Suprapubic skin (tissue), 4 donors: ENCODE data around the gene PTPRM. TPM values are rescaled to one million over a fixed set of nuclear protein-coding genes. Genes with fewer than 3 reads are reported as not detected.

Experiments
- DNase-seq, 2 donors: peaks; one replicate each; pipeline ENCODE4 v3.0.0-alpha.2; 2019; ENCODE audit warnings: low spot score in 2 of 2
- H3K27ac ChIP-seq: fragments of 200-600 bp; sonication (generic); one replicate; pipeline ENCODE4 v1.5.1; 2019
- H3K27me3 ChIP-seq: fragments of 200-600 bp; sonication (generic); one replicate; pipeline ENCODE4 v1.5.1; 2019
- H3K36me3 ChIP-seq: fragments of 200-600 bp; sonication (generic); one replicate; pipeline ENCODE4 v1.5.1; 2019
- H3K4me1 ChIP-seq: fragments of 200-600 bp; sonication (generic); one replicate; pipeline ENCODE4 v1.5.1; 2019
- H3K4me3 ChIP-seq: fragments of 200-600 bp; sonication (generic); one replicate; pipeline ENCODE4 v1.5.1; 2019; ENCODE audit warnings: mild to moderate bottlenecking
- H3K9me3 ChIP-seq: fragments of 200-600 bp; sonication (generic); one replicate; pipeline ENCODE4 v1.5.1; 2019
- EP300 ChIP-seq: sonication (generic); formaldehyde crosslinking; IDR thresholded peaks from one replicate; pipeline ENCODE4 v1.6.1; 2017; ENCODE audit warnings: antibody characterized with exemption
- POLR2A ChIP-seq, 2 donors: fragments of 450-650 bp; IDR thresholded peaks; one replicate each; pipeline ENCODE4 v1.6.1; 2017; ENCODE audit warnings: antibody characterized with exemption in 2 of 2, mild to moderate bottlenecking in 2 of 2, moderate library complexity in 2 of 2
- POLR2AphosphoS5 ChIP-seq, 3 donors: sonication (generic); formaldehyde crosslinking; IDR thresholded peaks; one replicate each; pipeline ENCODE4 v1.6.1; 2017; ENCODE audit warnings: antibody characterized with exemption in 3 of 3
- WGBS: methylation state at CpG from one replicate; pipeline ENCODE4 v1.1.5; 2018; 5-methylcytosine and 5-hydroxymethylcytosine counted together
- total RNA-seq, 4 donors: library from RNA; depleted of rRNA; stranded (reverse); fragments of >200 nt; gene quantifications; one replicate each; pipeline ENCODE4 v1.1.0, GENCODE V29; 2016
- TF ChIP-seq, protein P1 (sequence below), 2 donors: fragments of 200-600 bp in 1 of 2; fragments of 450-650 bp in 1 of 2; sonication (generic) in 1 of 2; IDR thresholded peaks; one replicate each; pipeline ENCODE4 v1.5.1; 2016 to 2019; ENCODE audit warnings: antibody characterized with exemption in 2 of 2, mild to moderate bottlenecking in 1 of 2, moderate library complexity in 1 of 2

PTPRM gene
- total RNA-seq, 4 donors from 2014 or later, result 19.8 to 73.7 (median 40.0) TPM

- H3K27me3 ChIP-seq, result no peaks in the 10 kb centered on the region
- no peak overlapping the region for H3K4me3 ChIP-seq
- TF ChIP-seq POLR2AphosphoS5 (IDR thresholded peaks at IDR 0.05) (no peak), EP300 (no peak), POLR2A (IDR thresholded peaks at IDR 0.05) (no peak)
- TF ChIP-seq, protein P1, sequence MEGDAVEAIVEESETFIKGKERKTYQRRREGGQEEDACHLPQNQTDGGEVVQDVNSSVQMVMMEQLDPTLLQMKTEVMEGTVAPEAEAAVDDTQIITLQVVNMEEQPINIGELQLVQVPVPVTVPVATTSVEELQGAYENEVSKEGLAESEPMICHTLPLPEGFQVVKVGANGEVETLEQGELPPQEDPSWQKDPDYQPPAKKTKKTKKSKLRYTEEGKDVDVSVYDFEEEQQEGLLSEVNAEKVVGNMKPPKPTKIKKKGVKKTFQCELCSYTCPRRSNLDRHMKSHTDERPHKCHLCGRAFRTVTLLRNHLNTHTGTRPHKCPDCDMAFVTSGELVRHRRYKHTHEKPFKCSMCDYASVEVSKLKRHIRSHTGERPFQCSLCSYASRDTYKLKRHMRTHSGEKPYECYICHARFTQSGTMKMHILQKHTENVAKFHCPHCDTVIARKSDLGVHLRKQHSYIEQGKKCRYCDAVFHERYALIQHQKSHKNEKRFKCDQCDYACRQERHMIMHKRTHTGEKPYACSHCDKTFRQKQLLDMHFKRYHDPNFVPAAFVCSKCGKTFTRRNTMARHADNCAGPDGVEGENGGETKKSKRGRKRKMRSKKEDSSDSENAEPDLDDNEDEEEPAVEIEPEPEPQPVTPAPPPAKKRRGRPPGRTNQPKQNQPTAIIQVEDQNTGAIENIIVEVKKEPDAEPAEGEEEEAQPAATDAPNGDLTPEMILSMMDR (IDR thresholded peaks at IDR 0.05), result no peak
- H3K9me3 ChIP-seq, result no peaks in the 10 kb centered on the region
- DNase-seq, result peak in 1 of 2 donors; percentile 35
- H3K36me3 ChIP-seq, result no peaks in the 10 kb centered on the region
- no peak overlapping the region for H3K27ac ChIP-seq
- peaks cover 2% of the 10 kb centered on the region for H3K4me1 ChIP-seq
- WGBS, result 44% methylated on average over 5 of the region's 5 CpGs
These were observed 882.9 kb downstream of the PTPRM start for GRCh38 chr18:8450013-8450412.

DNA sequence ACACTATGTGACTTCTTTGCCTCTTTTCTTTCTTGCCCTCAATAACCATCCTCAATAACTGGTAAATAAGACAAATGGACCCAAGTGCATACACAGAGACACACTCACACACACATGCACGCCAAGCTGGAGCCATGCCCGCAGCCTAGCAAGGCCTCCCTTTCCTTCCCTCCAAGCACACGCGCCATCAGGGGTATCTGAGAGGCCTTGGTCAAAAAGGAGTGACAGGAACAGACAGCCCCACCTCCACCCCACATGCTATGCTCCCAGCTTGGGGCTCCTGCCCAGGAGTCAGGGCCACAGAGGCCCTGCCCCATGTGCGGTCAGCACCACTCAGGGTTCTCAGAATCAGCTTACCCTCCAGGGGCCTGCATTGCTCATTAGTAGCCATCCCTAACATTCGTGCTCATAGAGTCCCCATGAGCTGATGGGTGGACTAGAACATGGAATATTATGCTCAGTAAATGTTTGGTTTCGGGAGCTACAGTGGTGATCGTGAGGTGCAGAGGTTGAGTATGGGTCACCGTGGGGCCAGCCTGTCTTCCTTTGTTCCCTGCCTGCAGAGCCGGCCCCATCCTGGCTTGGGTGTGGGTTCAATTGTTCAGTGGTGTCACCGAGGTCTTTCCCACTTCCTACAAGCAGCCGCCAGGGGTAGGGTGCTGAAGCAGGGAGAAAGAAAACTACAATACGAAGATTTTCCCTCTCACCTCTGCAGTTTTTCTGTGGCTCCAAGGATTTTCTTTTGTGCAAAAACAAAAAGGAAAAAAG is 884.0 kb downstream of the PTPRM start:
- no peaks in the 10 kb centered on the region for H3K36me3 ChIP-seq
- H3K4me1 ChIP-seq, result peaks cover 2% of the 10 kb centered on the region
- TF ChIP-seq POLR2AphosphoS5 (IDR thresholded peaks at IDR 0.05) (no peak), POLR2A (IDR thresholded peaks at IDR 0.05) (no peak), EP300 (no peak)
- TF ChIP-seq, protein P1 (IDR thresholded peaks at IDR 0.05), result no peak
- 92% methylated on average over 12 of the region's 13 CpGs for WGBS
- H3K9me3 ChIP-seq, result no peaks in the 10 kb centered on the region
- no peaks in the 10 kb centered on the region for H3K27me3 ChIP-seq
- no peak overlapping the region for H3K4me3 ChIP-seq
- no peak overlapping the region for H3K27ac ChIP-seq
- DNase-seq, result peak in 1 of 2 donors; percentile 69

DNA sequence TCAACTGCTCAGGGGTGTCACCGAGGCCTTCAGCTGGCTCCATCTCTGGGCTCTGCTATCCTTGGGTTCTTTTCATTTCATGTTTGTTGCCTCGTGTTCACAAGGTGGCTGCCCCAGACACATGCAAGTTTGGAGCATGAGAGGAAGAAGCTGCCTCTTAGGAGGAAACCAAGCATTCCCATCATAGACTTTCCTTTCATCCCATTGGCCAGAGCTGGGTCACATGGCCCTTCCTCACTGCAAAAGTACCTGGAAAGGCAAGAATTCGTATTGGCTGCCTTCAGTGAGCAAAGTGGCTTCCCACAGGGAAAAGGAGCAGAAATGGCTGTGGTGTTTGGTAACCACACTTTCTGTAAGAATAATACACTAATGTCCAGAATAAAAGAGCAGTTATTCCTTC is 886.4 kb downstream of the PTPRM start:
- no peak overlapping the region for H3K4me3 ChIP-seq
- no peaks in the 10 kb centered on the region for H3K36me3 ChIP-seq
- H3K4me1 ChIP-seq, result peaks cover 2% of the 10 kb centered on the region
- no peak overlapping the region for H3K27ac ChIP-seq
- DNase-seq, result peak in 1 of 2 donors; percentile 35
- H3K27me3 ChIP-seq, result no peaks in the 10 kb centered on the region
- H3K9me3 ChIP-seq, result no peaks in the 10 kb centered on the region
- 43% methylated on average over 3 of the region's 3 CpGs for WGBS
- TF ChIP-seq POLR2AphosphoS5 (IDR thresholded peaks at IDR 0.05), result no peak
- TF ChIP-seq, protein P1 (IDR thresholded peaks at IDR 0.05), result no peak
- no peak for TF ChIP-seq EP300
- TF ChIP-seq POLR2A (IDR thresholded peaks at IDR 0.05), result no peak

GRCh38 chr18:8454136-8454535 is 887.0 kb downstream of the PTPRM start:
- H3K36me3 ChIP-seq, result no peaks in the 10 kb centered on the region
- TF ChIP-seq POLR2AphosphoS5 (IDR thresholded peaks at IDR 0.05), result no peak
- TF ChIP-seq POLR2A (IDR thresholded peaks at IDR 0.05), result no peak
- TF ChIP-seq, protein P1 (IDR thresholded peaks at IDR 0.05), result no peak
- TF ChIP-seq EP300, result no peak
- 68% methylated on average over 1 of the region's 1 CpG for WGBS
- no peak overlapping the region for H3K27ac ChIP-seq
- no peak overlapping the region for H3K4me3 ChIP-seq
- DNase-seq, result peak in 1 of 2 donors; percentile 7
- no peaks in the 10 kb centered on the region for H3K27me3 ChIP-seq
- H3K9me3 ChIP-seq, result no peaks in the 10 kb centered on the region
- peaks cover 2% of the 10 kb centered on the region for H3K4me1 ChIP-seq

GRCh38 chr18:8455661-8456614 is 888.8 kb downstream of the PTPRM start:
- Histone ChIP-seq H3K27me3 (no peaks in the 10 kb centered on the region), H3K36me3 (no peaks in the 10 kb centered on the region), H3K4me3 (no peak overlapping the region), H3K27ac (no peak overlapping the region), H3K4me1 (no peaks in the 10 kb centered on the region), H3K9me3 (no peaks in the 10 kb centered on the region)
- DNase-seq, result peak in 1 of 2 donors; percentile 38
- TF ChIP-seq POLR2A (IDR thresholded peaks at IDR 0.05) (no peak), POLR2AphosphoS5 (IDR thresholded peaks at IDR 0.05) (no peak), EP300 (no peak)
- TF ChIP-seq, protein P1 (IDR thresholded peaks at IDR 0.05), result no peak
- 88% methylated on average over 8 of the region's 8 CpGs for WGBS
